AG09309 (cell line): ENCODE measurements around the gene VCAN.

Experiments
- DNase-seq: peaks from one replicate; pipeline ENCODE4 v3.0.0-alpha.2; 2010; ENCODE audit warnings: low read depth
- H3K4me3 ChIP-seq: 2 replicates; pipeline ENCODE4 v1.5.1; 2011; ENCODE audit warnings: mild to moderate bottlenecking, low read depth, low read length, moderate library complexity; ENCODE audit not compliant: control insufficient read depth
- TF ChIP-seq, protein P1 (sequence below): IDR thresholded peaks from 2 replicates; pipeline ENCODE4 v1.5.1; 2011; ENCODE audit warnings: mild to moderate bottlenecking, low read depth, low read length, inconsistent platforms; ENCODE audit not compliant: insufficient read depth, control insufficient read depth; ENCODE audit errors: missing control alignments

Gene VCAN

DNA sequence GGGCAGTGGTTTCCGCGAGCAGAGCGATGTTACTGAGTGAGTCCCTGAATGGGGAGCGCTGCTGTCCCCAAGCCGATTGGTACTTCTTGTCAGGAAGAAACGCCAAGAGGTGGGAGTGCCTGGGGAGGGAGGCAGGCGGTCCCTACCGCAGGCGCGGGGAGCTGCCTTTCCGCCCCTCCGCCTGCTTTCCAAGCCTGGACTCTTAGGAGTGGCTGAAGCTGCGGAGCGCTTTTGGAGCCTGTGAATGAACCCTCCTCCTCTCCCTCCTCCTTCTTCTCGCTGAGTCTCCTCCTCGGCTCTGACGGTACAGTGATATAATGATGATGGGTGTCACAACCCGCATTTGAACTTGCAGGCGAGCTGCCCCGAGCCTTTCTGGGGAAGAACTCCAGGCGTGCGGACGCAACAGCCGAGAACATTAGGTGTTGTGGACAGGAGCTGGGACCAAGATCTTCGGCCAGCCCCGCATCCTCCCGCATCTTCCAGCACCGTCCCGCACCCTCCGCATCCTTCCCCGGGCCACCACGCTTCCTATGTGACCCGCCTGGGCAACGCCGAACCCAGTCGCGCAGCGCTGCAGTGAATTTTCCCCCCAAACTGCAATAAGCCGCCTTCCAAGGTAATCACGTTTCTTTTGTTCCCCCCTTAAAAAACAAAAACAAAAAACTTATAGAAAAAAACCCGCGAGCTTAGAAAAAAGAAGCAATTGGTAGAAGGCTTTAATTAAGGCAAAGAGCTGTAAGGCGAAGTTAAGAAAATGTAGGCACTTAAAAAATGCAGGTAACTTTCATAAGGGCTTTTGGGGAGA, at the start of gene VCAN:
Gene VCAN (plus strand): TSS at position 340 of the 808 bp plus-strand sequence. CDS start 11,775 bp downstream, outside the sequence.
- DNase-seq: peak; percentile 56
- TF ChIP-seq, protein P1, sequence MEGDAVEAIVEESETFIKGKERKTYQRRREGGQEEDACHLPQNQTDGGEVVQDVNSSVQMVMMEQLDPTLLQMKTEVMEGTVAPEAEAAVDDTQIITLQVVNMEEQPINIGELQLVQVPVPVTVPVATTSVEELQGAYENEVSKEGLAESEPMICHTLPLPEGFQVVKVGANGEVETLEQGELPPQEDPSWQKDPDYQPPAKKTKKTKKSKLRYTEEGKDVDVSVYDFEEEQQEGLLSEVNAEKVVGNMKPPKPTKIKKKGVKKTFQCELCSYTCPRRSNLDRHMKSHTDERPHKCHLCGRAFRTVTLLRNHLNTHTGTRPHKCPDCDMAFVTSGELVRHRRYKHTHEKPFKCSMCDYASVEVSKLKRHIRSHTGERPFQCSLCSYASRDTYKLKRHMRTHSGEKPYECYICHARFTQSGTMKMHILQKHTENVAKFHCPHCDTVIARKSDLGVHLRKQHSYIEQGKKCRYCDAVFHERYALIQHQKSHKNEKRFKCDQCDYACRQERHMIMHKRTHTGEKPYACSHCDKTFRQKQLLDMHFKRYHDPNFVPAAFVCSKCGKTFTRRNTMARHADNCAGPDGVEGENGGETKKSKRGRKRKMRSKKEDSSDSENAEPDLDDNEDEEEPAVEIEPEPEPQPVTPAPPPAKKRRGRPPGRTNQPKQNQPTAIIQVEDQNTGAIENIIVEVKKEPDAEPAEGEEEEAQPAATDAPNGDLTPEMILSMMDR: no peak
- H3K4me3 ChIP-seq: peak within 1 kb of the TSS; percentile 79

- no peak overlapping the region for H3K4me3 ChIP-seq
- DNase-seq: no peak
- TF ChIP-seq, protein P1: no peak
Measured at GRCh38 chr5:83422284-83422683, 49.3 kb upstream of the VCAN start.

DNA sequence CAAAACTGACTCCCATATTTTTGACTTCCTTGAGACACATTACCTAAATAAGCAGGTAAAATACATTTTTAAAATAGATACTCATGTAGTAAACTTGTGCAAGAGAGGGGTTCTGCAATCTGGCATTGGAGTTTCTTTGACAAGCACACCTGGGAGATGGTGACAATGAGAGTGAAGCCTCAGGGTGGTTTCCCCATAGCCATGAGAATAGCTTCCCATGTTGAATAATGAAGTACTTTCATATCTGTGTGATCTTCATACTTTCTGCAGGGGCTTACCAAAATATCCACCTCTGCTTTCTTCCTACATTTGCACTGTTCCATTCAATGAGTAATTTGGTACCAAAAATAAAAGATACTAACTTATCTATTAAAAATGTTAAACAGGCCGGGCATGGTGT, 44.7 kb upstream of the VCAN start:
- TF ChIP-seq, protein P1: no peak

GRCh38 chr5:83428126-83428525, 43.4 kb upstream of the VCAN start:
- DNase-seq: no peak
- H3K4me3 ChIP-seq: no peak overlapping the region
- TF ChIP-seq, protein P1: no peak

More for the DNA sequence above, 44.7 kb upstream of the VCAN start:
- no peak overlapping the region for H3K4me3 ChIP-seq
- DNase-seq: no peak

- TF ChIP-seq, protein P1: no peak
- no peak for DNase-seq
- H3K4me3 ChIP-seq: no peak overlapping the region
Measured at GRCh38 chr5:83428890-83429289, 42.7 kb upstream of the VCAN start.

GRCh38 chr5:83430130-83431010, 41.2 kb upstream of the VCAN start:
- H3K4me3 ChIP-seq: no peak overlapping the region
- peak; percentile 16 for DNase-seq
- TF ChIP-seq, protein P1: peak; percentile 92
